ENCODE data around the gene ANKRD44. TPM values are rescaled to one million over a fixed set of nuclear protein-coding genes. Genes with fewer than 3 reads are reported as not detected.

ANKRD44 gene
- total RNA-seq, 4 donors from 2014 or later, result 22.8 to 69.1 (median 37.5) TPM

GRCh38 chr2:197256021-197256420 lies 54.6 kb downstream of the ANKRD44 start:
- TF ChIP-seq CTCF (IDR thresholded peaks at IDR 0.05; ENCODE audit: low read depth), result no peak

- no peak for TF ChIP-seq CTCF (IDR thresholded peaks at IDR 0.05; ENCODE audit: low read depth)
Observed at GRCh38 chr2:197255543-197255942, 55.0 kb downstream of the ANKRD44 start.

GRCh38 chr2:197254776-197255530 lies 55.6 kb downstream of the ANKRD44 start:
- no peak for TF ChIP-seq CTCF (IDR thresholded peaks at IDR 0.05; ENCODE audit: low read depth)

- TF ChIP-seq CTCF (IDR thresholded peaks at IDR 0.05; ENCODE audit: low read depth), result no peak
Observed at GRCh38 chr2:197251576-197251975, 59.0 kb downstream of the ANKRD44 start.

DNA sequence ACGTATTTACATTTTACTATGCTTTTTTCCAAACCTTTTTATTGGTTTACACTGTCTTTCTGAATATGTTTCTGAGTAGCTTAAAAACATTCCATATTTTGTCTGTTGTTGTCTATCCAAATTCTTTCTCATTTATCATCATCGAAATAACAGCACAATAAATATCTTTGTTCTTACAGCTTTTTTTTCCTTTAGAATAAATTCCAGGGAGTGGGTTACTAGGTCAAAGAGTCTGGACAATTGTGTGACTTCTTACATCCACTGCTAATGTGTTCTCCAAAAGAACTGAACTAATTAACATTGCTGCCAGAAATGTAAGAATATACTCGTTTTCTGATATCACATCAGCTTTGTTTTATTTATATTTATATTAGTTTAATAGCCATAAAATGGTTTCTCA lies 59.4 kb downstream of the ANKRD44 start:
- no peak for TF ChIP-seq CTCF (IDR thresholded peaks at IDR 0.05; ENCODE audit: low read depth)

- TF ChIP-seq CTCF (IDR thresholded peaks at IDR 0.05; ENCODE audit: low read depth), result no peak
Observed at GRCh38 chr2:197250084-197250397, 60.5 kb downstream of the ANKRD44 start.

DNA sequence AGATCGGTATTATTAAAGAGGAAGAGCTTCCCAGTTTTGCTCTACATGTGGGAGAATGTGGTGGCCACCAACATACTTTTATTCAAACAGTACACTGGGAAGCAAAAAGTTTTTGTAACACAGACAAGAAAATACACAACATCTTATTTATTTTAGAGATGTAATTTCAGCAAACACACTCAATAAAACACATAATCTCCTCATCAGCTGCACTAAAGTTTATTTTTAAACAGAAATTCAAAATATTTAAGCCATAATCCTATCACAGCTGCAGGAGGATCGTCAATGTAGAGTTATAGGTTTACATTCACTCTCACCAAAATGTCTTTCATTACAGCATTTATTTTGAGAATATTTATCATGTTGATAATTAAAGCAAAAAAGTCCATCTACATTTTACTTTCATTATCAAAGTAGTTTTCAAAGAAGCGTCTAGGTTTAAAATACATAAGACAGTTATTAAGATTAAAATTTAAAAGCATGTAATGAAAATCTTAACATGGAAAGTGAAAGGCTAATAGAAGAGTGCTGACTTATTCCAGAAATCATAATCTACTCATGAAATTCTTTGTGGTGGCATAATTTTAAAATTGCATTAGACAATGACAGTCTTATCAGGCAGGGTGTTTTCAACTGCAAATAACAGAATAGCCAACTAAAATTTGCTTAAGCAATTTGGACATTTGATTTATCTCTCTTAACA lies 61.0 kb downstream of the ANKRD44 start:
- no peak for TF ChIP-seq CTCF (IDR thresholded peaks at IDR 0.05; ENCODE audit: low read depth)
